Adipocyte (in vitro differentiated cells): ENCODE measurements around the gene NGFR.

Experiments
- DNase-seq: peaks from one replicate; pipeline ENCODE4 v3.0.0-alpha.2; 2015; ENCODE audit warnings: low read depth
- H3K27me3 ChIP-seq: replicated peaks from 2 replicates; pipeline ENCODE4 v1.7.0; 2013; ENCODE audit warnings: mild to moderate bottlenecking, low read length, moderate library complexity; ENCODE audit not compliant: control insufficient read depth, insufficient read depth
- H3K36me3 ChIP-seq: 2 replicates; pipeline ENCODE4 v1.7.0; 2013; ENCODE audit warnings: low read length, mild to moderate bottlenecking, moderate library complexity; ENCODE audit not compliant: control insufficient read depth, insufficient read depth, severe bottlenecking
- H3K4me1 ChIP-seq: 2 replicates; pipeline ENCODE4 v1.7.0; 2013; ENCODE audit warnings: mild to moderate bottlenecking, low read length, moderate library complexity; ENCODE audit not compliant: control insufficient read depth, insufficient read depth
- H3K4me3 ChIP-seq: 2 replicates; pipeline ENCODE4 v1.7.0; 2013; ENCODE audit warnings: mild to moderate bottlenecking, low read length, moderate library complexity
- H3K9ac ChIP-seq: 2 replicates; pipeline ENCODE4 v1.7.0; 2013; ENCODE audit warnings: mild to moderate bottlenecking, low read length, moderate library complexity
- H3K9me3 ChIP-seq: 2 replicates; pipeline ENCODE4 v1.7.0; 2013; ENCODE audit warnings: mild to moderate bottlenecking, low read length, moderate library complexity; ENCODE audit not compliant: control insufficient read depth

NGFR gene

GRCh38 chr17:49521088-49521450 is 26.0 kb downstream of the NGFR start:
- Histone ChIP-seq H3K4me3 (no peak overlapping the region), H3K9ac (no peak overlapping the region), H3K36me3 (no peaks in the 10 kb centered on the region), H3K27me3 (peaks cover 22% of the 10 kb centered on the region), H3K4me1 (peaks cover 11% of the 10 kb centered on the region), H3K9me3 (no peaks in the 10 kb centered on the region)
- no peak for DNase-seq

GRCh38 chr17:49521471-49522356 is 26.6 kb downstream of the NGFR start:
- Histone ChIP-seq H3K9me3 (no peaks in the 10 kb centered on the region), H3K36me3 (no peaks in the 10 kb centered on the region), H3K9ac (no peak overlapping the region), H3K4me3 (no peak overlapping the region), H3K4me1 (peaks cover 10% of the 10 kb centered on the region), H3K27me3 (peaks cover 26% of the 10 kb centered on the region)
- no peak for DNase-seq

GRCh38 chr17:49522357-49522890 is 27.3 kb downstream of the NGFR start:
- H3K9me3 ChIP-seq: no peaks in the 10 kb centered on the region
- no peak overlapping the region for H3K9ac ChIP-seq
- DNase-seq: no peak
- H3K4me3 ChIP-seq: no peak overlapping the region
- H3K4me1 ChIP-seq: peaks cover 10% of the 10 kb centered on the region
- no peaks in the 10 kb centered on the region for H3K36me3 ChIP-seq
- peaks cover 28% of the 10 kb centered on the region for H3K27me3 ChIP-seq

GRCh38 chr17:49523196-49523595 is 28.1 kb downstream of the NGFR start:
- peaks cover 34% of the 10 kb centered on the region for H3K27me3 ChIP-seq
- H3K36me3 ChIP-seq: no peaks in the 10 kb centered on the region
- no peak for DNase-seq
- no peaks in the 10 kb centered on the region for H3K9me3 ChIP-seq
- H3K4me3 ChIP-seq: no peak overlapping the region
- no peak overlapping the region for H3K9ac ChIP-seq
- peaks cover 10% of the 10 kb centered on the region for H3K4me1 ChIP-seq

- peaks cover 35% of the 10 kb centered on the region for H3K27me3 ChIP-seq
- H3K9me3 ChIP-seq: no peaks in the 10 kb centered on the region
- no peak overlapping the region for H3K4me3 ChIP-seq
- peaks cover 10% of the 10 kb centered on the region for H3K4me1 ChIP-seq
- no peak overlapping the region for H3K9ac ChIP-seq
- no peak for DNase-seq
- no peaks in the 10 kb centered on the region for H3K36me3 ChIP-seq
These were observed 28.8 kb downstream of the NGFR start for GRCh38 chr17:49523706-49524472.

GRCh38 chr17:49524473-49525359 is 29.6 kb downstream of the NGFR start:
- no peak for DNase-seq
- Histone ChIP-seq H3K36me3 (no peaks in the 10 kb centered on the region), H3K27me3 (peaks cover 37% of the 10 kb centered on the region), H3K4me1 (peaks cover 10% of the 10 kb centered on the region), H3K9ac (no peak overlapping the region), H3K4me3 (no peak overlapping the region), H3K9me3 (no peaks in the 10 kb centered on the region)

- Histone ChIP-seq H3K36me3 (no peaks in the 10 kb centered on the region), H3K27me3 (peaks cover 48% of the 10 kb centered on the region), H3K9me3 (no peaks in the 10 kb centered on the region), H3K9ac (no peak overlapping the region), H3K4me1 (peaks cover 10% of the 10 kb centered on the region), H3K4me3 (no peak overlapping the region)
- no peak for DNase-seq
These were observed 31.0 kb downstream of the NGFR start for GRCh38 chr17:49525831-49526741.

GRCh38 chr17:49527927-49528651 is 33.0 kb downstream of the NGFR start:
- H3K27me3 ChIP-seq: peaks cover 60% of the 10 kb centered on the region
- no peak overlapping the region for H3K9ac ChIP-seq
- no peaks in the 10 kb centered on the region for H3K9me3 ChIP-seq
- H3K4me1 ChIP-seq: peaks cover 7% of the 10 kb centered on the region
- H3K36me3 ChIP-seq: no peaks in the 10 kb centered on the region
- no peak for DNase-seq
- no peak overlapping the region for H3K4me3 ChIP-seq

GRCh38 chr17:49528966-49529365 is 33.9 kb downstream of the NGFR start:
- Histone ChIP-seq H3K4me1 (peaks cover 7% of the 10 kb centered on the region), H3K36me3 (no peaks in the 10 kb centered on the region), H3K9ac (no peak overlapping the region), H3K9me3 (no peaks in the 10 kb centered on the region), H3K27me3 (peaks cover 68% of the 10 kb centered on the region), H3K4me3 (no peak overlapping the region)
- no peak for DNase-seq

- Histone ChIP-seq H3K27me3 (peaks cover 75% of the 10 kb centered on the region), H3K4me1 (peaks cover 7% of the 10 kb centered on the region), H3K4me3 (no peak overlapping the region), H3K9me3 (no peaks in the 10 kb centered on the region), H3K9ac (no peak overlapping the region), H3K36me3 (no peaks in the 10 kb centered on the region)
- DNase-seq: no peak
These were observed 35.0 kb downstream of the NGFR start for GRCh38 chr17:49530118-49530517.
